ENCODE measurements around the gene RNF212. TPM values are rescaled to one million over a fixed set of nuclear protein-coding genes. Genes with fewer than 3 reads are reported as not detected.

Gene RNF212
- total RNA-seq, 1 experiment from 2014 or later = 2.4 TPM

DNA sequence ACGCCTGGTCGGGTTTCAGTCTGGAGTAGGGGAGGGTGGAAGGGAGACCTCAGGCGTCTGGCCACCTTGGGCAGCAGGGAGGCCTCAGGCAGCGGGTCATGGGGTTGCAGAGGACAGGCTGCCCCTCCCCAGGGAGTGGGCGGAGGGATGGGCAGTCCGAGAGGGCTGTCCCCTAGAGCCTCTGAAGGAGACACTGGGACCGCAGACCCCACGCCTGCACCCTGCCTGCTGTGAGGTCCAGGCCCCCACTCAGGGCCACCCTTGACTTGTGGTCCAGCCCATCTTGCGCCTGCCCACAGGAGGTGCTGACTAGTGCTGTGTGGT is 85.5 kb downstream of the RNF212 start:
- H3K36me3 ChIP-seq (ENCODE audit: insufficient read depth, low read length, poor library complexity, severe bottlenecking) = peaks cover 6% of the 10 kb centered on the region
- CTCF ChIA-PET = no interaction called here
- intact Hi-C loops (cut with micrococcal nuclease; ENCODE audit: unreplicated experiment) = no loop called here
- POLR2A ChIA-PET (ENCODE audit: low non-redundant PET) = no interaction called here
- no peak for TF ChIP-seq EZH2 (IDR thresholded peaks at IDR 0.05; ENCODE audit: borderline replicate concordance, low read depth, low read length, poor library complexity, severe bottlenecking)
- TF ChIP-seq CTCF (conservative IDR thresholded peaks at IDR 0.05; ENCODE audit: low read depth, low read length) = no peak
- no peaks in the 10 kb centered on the region for H3K9me3 ChIP-seq (ENCODE audit: low read depth, low read length, poor library complexity, severe bottlenecking)
- no TSS peak for BruUV-seq (replicated peaks)
- peaks cover 15% of the 10 kb centered on the region for H3K4me1 ChIP-seq (ENCODE audit: insufficient read depth, low read length, poor library complexity, severe bottlenecking)
- H3K27ac ChIP-seq (ENCODE audit: low read depth, low read length, poor library complexity, severe bottlenecking) = no peak overlapping the region
- H3K27me3 ChIP-seq (replicated peaks; ENCODE audit: insufficient read depth, low read depth, low read length, poor library complexity) = no peaks in the 10 kb centered on the region
- DNase-seq (ENCODE audit: low spot score) = no peak
- no peak overlapping the region for H3K4me3 ChIP-seq (ENCODE audit: low read depth, low read length, poor library complexity, severe bottlenecking)

DNA sequence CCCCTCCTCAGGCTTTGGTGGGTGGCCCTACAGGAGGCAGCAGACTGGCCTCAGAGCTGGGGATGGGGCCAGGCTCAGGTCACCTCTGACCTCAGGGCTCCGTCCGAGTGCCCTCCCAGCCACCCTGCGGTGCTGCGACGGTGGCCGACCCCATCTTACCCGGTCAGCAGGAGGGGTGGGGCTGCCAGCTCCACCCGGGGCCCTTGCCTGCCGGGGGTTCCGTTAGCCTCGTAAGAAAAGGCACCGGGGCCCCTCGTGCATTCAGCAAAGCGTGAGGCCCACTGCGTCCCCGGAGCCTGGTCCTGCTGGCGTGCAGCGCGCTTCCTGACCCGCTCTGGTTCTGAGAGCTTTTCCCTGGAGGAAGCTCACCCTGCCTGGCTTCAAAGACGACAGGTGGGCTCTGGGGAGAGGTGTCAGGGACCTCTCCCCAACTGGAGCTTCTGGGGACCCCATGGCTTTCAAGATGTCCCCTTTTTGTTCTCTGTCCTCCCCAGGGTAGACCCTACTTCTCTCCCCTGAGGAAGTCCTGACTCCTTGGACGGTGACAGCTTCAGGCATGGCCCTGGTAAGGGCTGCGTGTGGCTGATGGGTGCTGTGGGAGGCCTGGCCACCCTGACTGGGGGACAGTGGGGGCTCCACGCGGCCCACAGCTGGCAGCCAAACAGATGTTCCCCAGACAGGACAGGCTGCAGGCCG is 86.0 kb downstream of the RNF212 start:
- H3K36me3 ChIP-seq (ENCODE audit: insufficient read depth, low read length, poor library complexity, severe bottlenecking) = peaks cover 6% of the 10 kb centered on the region
- H3K27ac ChIP-seq (ENCODE audit: low read depth, low read length, poor library complexity, severe bottlenecking) = no peak overlapping the region
- POLR2A ChIA-PET (ENCODE audit: low non-redundant PET) = no interaction called here
- intact Hi-C loops (cut with micrococcal nuclease; ENCODE audit: unreplicated experiment) = no loop called here
- peaks cover 15% of the 10 kb centered on the region for H3K4me1 ChIP-seq (ENCODE audit: insufficient read depth, low read length, poor library complexity, severe bottlenecking)
- H3K9me3 ChIP-seq (ENCODE audit: low read depth, low read length, poor library complexity, severe bottlenecking) = no peaks in the 10 kb centered on the region
- CTCF ChIA-PET = no interaction called here
- TF ChIP-seq CTCF (conservative IDR thresholded peaks at IDR 0.05; ENCODE audit: low read depth, low read length) (no peak), EZH2 (IDR thresholded peaks at IDR 0.05; ENCODE audit: borderline replicate concordance, low read depth, low read length, poor library complexity, severe bottlenecking) (no peak)
- H3K27me3 ChIP-seq (replicated peaks; ENCODE audit: insufficient read depth, low read depth, low read length, poor library complexity) = no peaks in the 10 kb centered on the region
- BruUV-seq (replicated peaks) = no TSS peak
- DNase-seq (ENCODE audit: low spot score) = no peak
- H3K4me3 ChIP-seq (ENCODE audit: low read depth, low read length, poor library complexity, severe bottlenecking) = no peak overlapping the region

- Histone ChIP-seq H3K9me3 (ENCODE audit: low read depth, low read length, poor library complexity, severe bottlenecking) (no peaks in the 10 kb centered on the region), H3K4me3 (ENCODE audit: low read depth, low read length, poor library complexity, severe bottlenecking) (no peak overlapping the region), H3K36me3 (ENCODE audit: insufficient read depth, low read length, poor library complexity, severe bottlenecking) (peaks cover 6% of the 10 kb centered on the region), H3K27me3 (replicated peaks; ENCODE audit: insufficient read depth, low read depth, low read length, poor library complexity) (no peaks in the 10 kb centered on the region), H3K27ac (ENCODE audit: low read depth, low read length, poor library complexity, severe bottlenecking) (no peak overlapping the region), H3K4me1 (ENCODE audit: insufficient read depth, low read length, poor library complexity, severe bottlenecking) (peaks cover 15% of the 10 kb centered on the region)
- ChIA-PET POLR2A (ENCODE audit: low non-redundant PET) (no interaction called here), CTCF (no interaction called here)
- no peak for TF ChIP-seq EZH2 (IDR thresholded peaks at IDR 0.05; ENCODE audit: borderline replicate concordance, low read depth, low read length, poor library complexity, severe bottlenecking)
- no peak for TF ChIP-seq CTCF (conservative IDR thresholded peaks at IDR 0.05; ENCODE audit: low read depth, low read length)
- intact Hi-C loops (cut with micrococcal nuclease; ENCODE audit: unreplicated experiment) = no loop called here
- no TSS peak for BruUV-seq (replicated peaks)
- DNase-seq (ENCODE audit: low spot score) = no peak
Measured at GRCh38 chr4:1026115-1026514, 87.2 kb downstream of the RNF212 start.
